Left forelimb (tissue), 1 donor: ENCODE data around the gene FAM118B.
"Not testable (repeated sequence)": the region's sequence is repeated elsewhere in the genome, so short reads cannot be mapped to it uniquely, and the experiment has no call there.

ENCODE experiments used
- DNase-seq: peaks from one replicate; pipeline ENCODE4 v3.0.0-alpha.2; 2018; ENCODE audit warnings: low spot score

The FAM118B gene

DNA sequence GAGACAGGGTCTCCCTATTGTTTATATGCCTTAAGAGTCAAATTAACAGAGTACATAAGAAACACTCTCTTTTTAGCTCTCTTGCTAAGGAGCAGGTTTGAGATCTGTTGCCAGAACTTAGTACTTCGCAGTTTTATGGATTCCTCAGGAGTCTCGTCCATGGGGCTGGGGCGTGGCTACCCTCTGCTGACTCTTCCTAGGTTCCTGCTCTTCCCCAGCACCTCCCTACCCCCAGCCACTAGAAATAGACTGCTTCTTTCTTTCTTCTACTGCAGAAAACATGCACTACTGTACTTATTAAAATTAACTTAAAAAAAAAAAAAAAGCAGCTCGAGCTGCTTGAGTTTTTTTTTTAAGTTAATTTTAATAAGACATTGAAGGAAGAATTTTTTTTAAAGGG is 8.0 kb downstream of the FAM118B start:
- DNase-seq = no peak

GRCh38 chr11:126224647-126225294 is 13.2 kb downstream of the FAM118B start:
- DNase-seq = no peak

DNA sequence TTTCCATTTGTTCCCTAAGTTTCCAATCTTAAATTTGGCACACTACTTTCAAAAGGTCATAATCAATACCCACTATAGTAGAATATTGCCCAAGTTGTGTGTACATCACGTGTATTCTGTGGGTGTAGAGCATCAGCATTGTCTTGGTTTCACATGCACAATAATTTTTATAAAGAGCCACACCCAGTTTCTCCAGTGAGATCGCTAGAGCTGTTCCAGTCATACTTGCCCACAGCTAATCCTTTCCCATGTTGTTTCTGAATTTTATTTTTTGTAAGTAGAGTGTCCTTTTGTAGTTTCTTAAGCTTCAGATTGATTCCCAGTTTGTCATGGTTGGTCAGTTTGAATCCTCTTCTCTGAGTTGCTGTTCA is 13.7 kb downstream of the FAM118B start:
- DNase-seq = no peak

- DNase-seq = no peak
Observed at GRCh38 chr11:126226334-126227084, 14.9 kb downstream of the FAM118B start.

- DNase-seq = no peak
Observed at GRCh38 chr11:126229858-126230540, 18.4 kb downstream of the FAM118B start.

- no peak for DNase-seq
Observed at GRCh38 chr11:126231725-126232459, 20.3 kb downstream of the FAM118B start.

DNA sequence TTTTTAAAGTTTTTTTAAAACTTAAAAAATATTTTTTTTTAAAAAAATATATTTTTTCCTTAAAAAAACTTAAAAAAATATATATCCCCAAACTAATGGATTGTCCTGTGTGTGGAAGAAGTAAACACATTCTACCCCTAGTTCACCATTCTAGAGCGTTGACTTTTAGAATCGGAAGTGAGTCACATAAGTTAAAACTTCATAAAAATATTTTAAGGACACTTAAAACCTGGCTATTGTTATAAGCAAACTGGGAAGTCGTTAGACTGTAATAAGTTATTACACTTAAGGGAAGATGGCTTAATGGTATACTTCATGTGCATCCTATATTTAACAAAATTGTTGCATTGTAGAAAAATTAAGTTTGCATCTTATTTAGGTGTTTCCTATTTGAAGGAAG is 21.1 kb downstream of the FAM118B start:
- no peak for DNase-seq

GRCh38 chr11:126233391-126233790 is 21.8 kb downstream of the FAM118B start:
- DNase-seq = no peak

DNA sequence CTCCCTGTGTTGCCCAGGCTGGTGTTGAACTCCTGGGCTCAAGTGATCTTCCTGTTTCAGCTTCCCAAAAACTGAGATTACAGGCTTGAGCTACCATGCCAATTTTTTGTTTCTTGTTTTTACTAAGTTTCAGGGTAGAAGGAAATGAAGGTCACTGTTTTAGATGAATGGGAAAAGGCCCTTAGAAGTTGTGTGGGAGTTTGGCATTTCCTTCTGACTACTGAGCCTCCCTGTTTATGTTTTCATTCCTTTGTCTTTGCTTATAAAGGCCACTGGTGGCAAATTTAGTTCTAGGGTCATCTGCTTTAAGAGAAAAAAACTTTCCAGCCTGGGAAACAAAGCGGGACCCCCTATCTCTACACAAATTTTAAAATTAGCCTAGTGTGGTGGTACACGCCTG is 35.1 kb downstream of the FAM118B start:
- no peak for DNase-seq

DNA sequence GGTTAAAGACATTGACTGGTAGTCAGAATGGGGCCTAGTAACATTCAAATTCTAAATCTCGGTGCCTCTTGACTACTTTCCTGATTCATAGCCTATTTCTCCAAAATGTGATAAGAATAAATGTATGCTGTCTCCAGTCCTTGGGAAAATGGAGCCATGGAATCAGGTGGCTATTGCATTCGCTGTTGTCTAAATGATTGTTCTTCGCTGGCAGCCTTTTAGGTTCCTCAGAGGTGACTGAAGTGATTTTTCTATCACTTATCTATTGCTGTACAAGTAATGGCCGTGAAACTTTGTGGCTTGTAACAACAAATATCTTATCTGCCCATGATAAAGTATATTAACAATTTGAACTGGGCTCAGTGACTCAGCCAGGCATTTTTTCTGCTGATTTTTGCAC is 41.7 kb downstream of the FAM118B start:
- DNase-seq = no peak

DNA sequence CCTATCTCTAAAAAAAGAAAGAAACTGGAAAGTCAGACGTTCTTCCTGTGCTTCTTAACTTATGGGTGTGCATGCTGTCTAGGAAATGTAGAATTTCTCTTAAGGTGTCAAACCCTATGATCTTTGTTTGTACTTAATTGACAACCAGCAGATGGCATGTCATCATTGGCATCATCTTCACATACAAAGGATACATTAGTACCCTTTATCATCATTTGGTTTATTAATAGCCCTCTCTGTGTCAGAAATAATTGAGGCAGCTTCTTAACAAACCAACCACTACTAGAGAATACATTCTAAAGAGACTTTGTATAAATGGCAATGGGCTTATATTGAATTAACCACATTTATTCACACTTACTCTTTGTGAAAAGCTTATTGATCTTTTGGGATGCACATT is 43.2 kb downstream of the FAM118B start:
- no peak for DNase-seq

DNA sequence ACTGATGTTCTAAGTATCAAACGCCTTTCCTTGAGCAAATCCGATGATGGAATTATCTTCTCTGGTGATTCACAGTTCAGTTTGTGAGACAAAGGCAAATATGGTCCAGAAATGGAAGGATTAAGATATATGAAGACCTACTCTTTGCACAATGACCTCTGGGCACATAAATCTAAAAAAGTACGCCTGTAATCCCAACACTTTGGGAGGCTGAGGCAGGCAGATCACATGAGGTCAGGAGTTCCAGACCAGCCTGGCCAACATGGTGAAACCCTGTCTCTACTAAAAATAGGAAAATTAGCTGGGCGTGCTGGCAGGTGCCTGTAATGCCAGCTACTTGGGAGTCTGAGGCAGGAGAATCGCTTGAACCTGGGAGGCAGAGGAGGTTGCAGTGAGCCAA is 43.9 kb downstream of the FAM118B start:
- not testable (repeated sequence) for DNase-seq

- no peak for DNase-seq
Observed at GRCh38 chr11:126256216-126256615, 44.6 kb downstream of the FAM118B start.

DNA sequence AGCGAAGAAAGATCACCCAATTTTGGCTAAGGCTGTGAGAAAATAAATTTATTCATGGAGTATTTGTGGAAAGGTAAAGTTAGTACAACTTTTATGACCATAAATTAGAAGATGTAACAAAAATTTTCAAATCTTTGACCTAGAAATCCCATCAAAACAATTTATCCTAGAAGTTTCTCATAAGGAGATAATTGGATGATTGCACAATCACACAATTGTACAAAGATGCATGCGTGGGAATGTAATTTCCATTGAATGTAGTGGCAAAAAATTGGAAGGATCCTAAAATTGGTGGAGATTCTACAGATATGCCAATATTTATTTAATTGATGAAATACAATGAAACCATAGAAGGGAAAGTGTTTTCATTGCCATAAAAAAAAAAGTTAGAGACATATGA is 45.6 kb downstream of the FAM118B start:
- no peak for DNase-seq

GRCh38 chr11:126257764-126258163 is 46.2 kb downstream of the FAM118B start:
- no peak for DNase-seq

- no peak for DNase-seq
Observed at GRCh38 chr11:126262216-126262615, 50.6 kb downstream of the FAM118B start.

DNA sequence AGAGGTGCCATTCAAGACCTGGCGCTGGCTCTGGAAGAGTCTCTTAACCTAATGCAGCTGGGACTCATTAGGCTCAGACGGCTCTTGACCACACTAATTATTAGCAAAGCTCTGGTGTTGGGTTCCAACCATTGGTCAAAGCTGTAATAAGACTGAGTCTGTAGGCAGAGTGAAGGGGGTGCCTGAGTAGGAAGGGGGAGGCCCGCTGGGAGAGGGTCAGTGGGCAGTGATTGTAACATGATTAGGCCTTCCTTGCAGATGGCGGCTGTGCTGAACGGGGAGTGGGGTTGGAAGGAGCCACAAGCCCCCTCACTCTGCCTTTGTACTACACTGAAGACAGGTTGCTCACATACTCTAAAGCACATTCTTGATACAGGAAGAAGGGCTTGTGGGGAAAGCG is 51.9 kb downstream of the FAM118B start:
- no peak for DNase-seq

GRCh38 chr11:126265811-126266210 is 54.2 kb downstream of the FAM118B start:
- no peak for DNase-seq

GRCh38 chr11:126267650-126268049 is 56.1 kb downstream of the FAM118B start:
- no peak for DNase-seq

GRCh38 chr11:126268361-126268707 is 56.8 kb downstream of the FAM118B start:
- DNase-seq = no peak

DNA sequence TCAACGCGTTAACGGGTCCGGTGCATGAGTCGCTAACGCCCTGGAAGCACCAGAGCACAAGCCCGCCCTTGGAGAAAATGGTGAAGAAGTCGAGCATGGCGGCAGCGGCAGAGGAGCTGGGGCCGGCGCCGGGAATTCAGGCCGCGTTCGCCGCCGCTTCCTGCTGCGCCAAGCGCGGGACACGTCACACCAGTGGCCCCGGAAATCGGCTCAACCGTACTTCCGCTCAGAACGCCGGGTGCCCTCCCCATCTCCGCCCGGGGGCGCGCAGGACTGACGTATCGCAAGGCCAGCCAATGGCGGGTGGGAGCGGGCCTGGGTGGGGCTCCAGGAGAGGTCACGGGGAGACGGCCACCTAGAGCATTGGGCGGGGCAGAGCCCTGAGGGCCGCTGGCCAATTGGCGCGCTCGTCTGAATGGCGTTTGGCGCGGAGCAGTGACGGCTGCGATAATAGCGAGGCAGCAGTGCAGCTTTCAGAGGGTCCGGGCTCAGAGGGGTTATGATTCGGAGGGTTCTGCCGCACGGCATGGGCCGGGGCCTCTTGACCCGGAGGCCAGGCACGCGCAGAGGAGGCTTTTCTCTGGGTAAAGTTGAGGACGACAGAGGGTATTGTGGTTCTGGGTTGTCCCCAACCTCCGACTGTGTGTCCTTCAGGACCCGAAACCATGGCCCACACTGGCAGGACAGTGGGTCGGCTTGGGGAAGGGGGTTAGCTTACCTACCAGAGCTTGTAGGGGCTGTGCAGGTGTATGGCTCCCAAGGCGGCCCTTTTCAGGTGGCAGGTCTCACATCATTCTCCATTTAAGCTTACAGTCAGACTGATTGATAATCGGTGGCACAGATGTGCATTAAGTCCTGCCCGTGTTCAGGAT is 57.4 kb downstream of the FAM118B start, which contains the start of the genes FOXRED1 and SRPRA:
FOXRED1 (plus strand) TSS at position 447 of the 872 bp plus-strand sequence; CDS start at position 500, 53 bp downstream.
SRPRA (minus strand) TSS at position 188 of the 872 bp plus-strand sequence; CDS start at position 97, 91 bp downstream.
- DNase-seq = peak; percentile 100
